Activated CD4-positive, alpha-beta T cell treated with anti-CD3 and anti-CD28 coated beads, Interleukin-2, amount 10 ng/mL, durations not matched to agents 7 days and 5 days (primary cell): ENCODE measurements around the gene LY9. TPM values are rescaled to one million over a fixed set of nuclear protein-coding genes. Genes with fewer than 3 reads are reported as not detected.
A peak's percentile ranks its signal among the peaks of the same experiment; 100 is the strongest.

Experiments used
- CTCF ChIA-PET: fragments of 350-600 bp; sonication (Branson Sonifier 250); formaldehyde crosslinking; loops from one replicate; lab custom pipeline; 2021; ENCODE audit warnings: antibody characterized with exemption; lab: Charles Lee
- POLR2A ChIA-PET: fragments of 350-600 bp; sonication (Branson Sonifier 250); formaldehyde crosslinking; loops from one replicate; lab custom pipeline; 2021; ENCODE audit warnings: antibody characterized with exemption; lab: Charles Lee
- DNase-seq: peaks from one replicate; pipeline ENCODE4 v3.0.0-alpha.2; 2020
- H3K27ac Mint-ChIP-seq: one replicate; pipeline ENCODE4 v1.8.0; 2021; ENCODE audit warnings: mild to moderate bottlenecking, moderate library complexity, mixed read lengths
- H3K27me3 Mint-ChIP-seq: one replicate; pipeline ENCODE4 v1.8.0; 2021; ENCODE audit warnings: mixed read lengths
- H3K36me3 Mint-ChIP-seq: one replicate; pipeline ENCODE4 v1.8.0; 2021; ENCODE audit warnings: low read depth, mixed read lengths
- H3K4me1 Mint-ChIP-seq: one replicate; pipeline ENCODE4 v1.8.0; 2021; ENCODE audit warnings: mixed read lengths
- H3K4me3 Mint-ChIP-seq: one replicate; pipeline ENCODE4 v1.8.0; 2021; ENCODE audit warnings: mild to moderate bottlenecking, moderate library complexity, mixed read lengths
- H3K9me3 Mint-ChIP-seq: one replicate; pipeline ENCODE4 v1.8.0; 2021; ENCODE audit warnings: mixed read lengths
- total RNA-seq, 2 experiments: library from RNA; stranded (reverse); gene quantifications; one replicate each; pipeline ENCODE4 v1.2.3, GENCODE V29; 2021

LY9 gene
- total RNA-seq, 2 experiments from 2014 or later: 45.9 to 49.0 TPM

- H3K9me3 Mint-ChIP-seq: no peaks in the 10 kb centered on the region
- CTCF ChIA-PET: interaction anchor here (0.9 to 3.4 kb wide), 18 partner anchors 10 to 208 kb away, joined by 3 to 14 read pairs (median 3); no protein-coding TSS in a partner anchor
- peaks cover 70% of the 10 kb centered on the region for H3K4me1 Mint-ChIP-seq
- peak overlapping the region; percentile 92 for H3K27ac Mint-ChIP-seq
- H3K36me3 Mint-ChIP-seq: peaks cover 45% of the 10 kb centered on the region
- DNase-seq: no peak
- peak overlapping the region; percentile 86 for H3K4me3 Mint-ChIP-seq
- POLR2A ChIA-PET: no interaction called here
- H3K27me3 Mint-ChIP-seq: no peaks in the 10 kb centered on the region
These were observed 1.3 kb downstream of the LY9 start for GRCh38 chr1:160797271-160797709.

GRCh38 chr1:160797861-160798273, 1.9 kb downstream of the LY9 start:
- Mint-ChIP-seq H3K4me3 (peak overlapping the region; percentile 86), H3K27me3 (no peaks in the 10 kb centered on the region), H3K4me1 (peaks cover 72% of the 10 kb centered on the region), H3K36me3 (peaks cover 50% of the 10 kb centered on the region), H3K27ac (peak overlapping the region; percentile 92), H3K9me3 (peaks cover 2% of the 10 kb centered on the region)
- POLR2A ChIA-PET: no interaction called here
- CTCF ChIA-PET: interaction anchor here (0.7 to 3.4 kb wide), 20 partner anchors 9 to 180 kb away, joined by 3 to 13 read pairs (median 3); no protein-coding TSS in a partner anchor
- DNase-seq: peak; percentile 77

GRCh38 chr1:160798439-160798838, 2.5 kb downstream of the LY9 start:
- ChIA-PET POLR2A (no interaction called here), CTCF (interaction anchor here (0.7 to 3.4 kb wide), 19 partner anchors 9 to 181 kb away, joined by 3 to 13 read pairs (median 3); no protein-coding TSS in a partner anchor)
- Mint-ChIP-seq H3K9me3 (peaks cover 2% of the 10 kb centered on the region), H3K27ac (peak overlapping the region; percentile 92), H3K4me1 (peaks cover 74% of the 10 kb centered on the region), H3K36me3 (peaks cover 54% of the 10 kb centered on the region), H3K4me3 (peak overlapping the region; percentile 86), H3K27me3 (no peaks in the 10 kb centered on the region)
- no peak for DNase-seq

- ChIA-PET CTCF (interaction anchor here (0.6 to 2.5 kb wide), 5 partner anchors 23 to 464 kb away, joined by 3 to 10 read pairs (median 5); no protein-coding TSS in a partner anchor), POLR2A (interaction anchor here (0.6 kb wide), 1 partner anchor 32 kb away, joined by 3 read pairs; no protein-coding TSS in a partner anchor)
- H3K27ac Mint-ChIP-seq: peak overlapping the region; percentile 92
- peak overlapping the region; percentile 86 for H3K4me3 Mint-ChIP-seq
- H3K36me3 Mint-ChIP-seq: peaks cover 64% of the 10 kb centered on the region
- H3K4me1 Mint-ChIP-seq: peaks cover 78% of the 10 kb centered on the region
- peaks cover 9% of the 10 kb centered on the region for H3K9me3 Mint-ChIP-seq
- no peaks in the 10 kb centered on the region for H3K27me3 Mint-ChIP-seq
- no peak for DNase-seq
These were observed 3.7 kb downstream of the LY9 start for GRCh38 chr1:160799641-160800040.

- Mint-ChIP-seq H3K9me3 (peaks cover 13% of the 10 kb centered on the region), H3K36me3 (peaks cover 69% of the 10 kb centered on the region), H3K4me3 (peak overlapping the region; percentile 86), H3K27me3 (no peaks in the 10 kb centered on the region), H3K27ac (peak overlapping the region; percentile 92), H3K4me1 (peaks cover 78% of the 10 kb centered on the region)
- no peak for DNase-seq
- CTCF ChIA-PET: interaction anchor here (0.6 to 1.7 kb wide), 4 partner anchors 21 to 465 kb away, joined by 3 to 5 read pairs (median 3); no protein-coding TSS in a partner anchor
- POLR2A ChIA-PET: no interaction called here
These were observed 4.2 kb downstream of the LY9 start for GRCh38 chr1:160800142-160800541.

- Mint-ChIP-seq H3K4me3 (peak overlapping the region; percentile 86), H3K4me1 (peaks cover 72% of the 10 kb centered on the region), H3K9me3 (peaks cover 18% of the 10 kb centered on the region), H3K27ac (peak overlapping the region; percentile 81), H3K27me3 (no peaks in the 10 kb centered on the region), H3K36me3 (peaks cover 72% of the 10 kb centered on the region)
- ChIA-PET CTCF (interaction anchor here (0.6 to 1.7 kb wide), 3 partner anchors 20 to 233 kb away, joined by 3 to 5 read pairs (median 3); no protein-coding TSS in a partner anchor), POLR2A (no interaction called here)
- DNase-seq: peak; percentile 58
These were observed 4.9 kb downstream of the LY9 start for GRCh38 chr1:160800645-160801408.

GRCh38 chr1:160801836-160802580, 6.0 kb downstream of the LY9 start:
- peaks cover 79% of the 10 kb centered on the region for H3K36me3 Mint-ChIP-seq
- H3K27me3 Mint-ChIP-seq: no peaks in the 10 kb centered on the region
- H3K27ac Mint-ChIP-seq: no peak overlapping the region
- peaks cover 23% of the 10 kb centered on the region for H3K9me3 Mint-ChIP-seq
- DNase-seq: no peak
- H3K4me3 Mint-ChIP-seq: no peak overlapping the region
- CTCF ChIA-PET: interaction anchor here (0.8 to 1.2 kb wide), 2 partner anchors 9 to 45 kb away, joined by 3 to 4 read pairs; no protein-coding TSS in a partner anchor
- H3K4me1 Mint-ChIP-seq: peaks cover 68% of the 10 kb centered on the region
- POLR2A ChIA-PET: no interaction called here

GRCh38 chr1:160806109-160806665, 10.2 kb downstream of the LY9 start:
- no peak overlapping the region for H3K4me3 Mint-ChIP-seq
- no peak for DNase-seq
- CTCF ChIA-PET: interaction anchor here (0.6 to 2.1 kb wide), 4 partner anchors 8 to 440 kb away, joined by 3 to 8 read pairs (median 5); partner anchors contain the start of gene LY9
- H3K27ac Mint-ChIP-seq: no peak overlapping the region
- no peaks in the 10 kb centered on the region for H3K27me3 Mint-ChIP-seq
- H3K9me3 Mint-ChIP-seq: peaks cover 32% of the 10 kb centered on the region
- POLR2A ChIA-PET: no interaction called here
- peaks cover 78% of the 10 kb centered on the region for H3K36me3 Mint-ChIP-seq
- H3K4me1 Mint-ChIP-seq: peaks cover 29% of the 10 kb centered on the region

GRCh38 chr1:160806784-160807183, 10.8 kb downstream of the LY9 start:
- POLR2A ChIA-PET: no interaction called here
- Mint-ChIP-seq H3K4me1 (peaks cover 23% of the 10 kb centered on the region), H3K9me3 (peaks cover 32% of the 10 kb centered on the region), H3K4me3 (no peak overlapping the region), H3K36me3 (peaks cover 78% of the 10 kb centered on the region), H3K27me3 (no peaks in the 10 kb centered on the region), H3K27ac (no peak overlapping the region)
- no peak for DNase-seq
- CTCF ChIA-PET: interaction anchor here (1.6 to 2.1 kb wide), 3 partner anchors 9 to 25 kb away, joined by 3 to 8 read pairs (median 6); partner anchors contain the start of gene LY9

GRCh38 chr1:160807247-160807646, 11.3 kb downstream of the LY9 start:
- POLR2A ChIA-PET: no interaction called here
- Mint-ChIP-seq H3K4me3 (no peak overlapping the region), H3K36me3 (peaks cover 83% of the 10 kb centered on the region), H3K27ac (no peak overlapping the region), H3K27me3 (no peaks in the 10 kb centered on the region), H3K4me1 (peaks cover 23% of the 10 kb centered on the region), H3K9me3 (peaks cover 32% of the 10 kb centered on the region)
- CTCF ChIA-PET: interaction anchor here (1.6 to 2.1 kb wide), 3 partner anchors 9 to 25 kb away, joined by 3 to 8 read pairs (median 6); partner anchors contain the start of gene LY9
- DNase-seq: no peak

- Mint-ChIP-seq H3K27me3 (no peaks in the 10 kb centered on the region), H3K9me3 (peaks cover 30% of the 10 kb centered on the region), H3K36me3 (peaks cover 82% of the 10 kb centered on the region), H3K4me1 (peaks cover 23% of the 10 kb centered on the region), H3K27ac (no peak overlapping the region), H3K4me3 (no peak overlapping the region)
- CTCF ChIA-PET: interaction anchor here (1.0 to 1.6 kb wide), 4 partner anchors 10 to 126 kb away, joined by 3 to 8 read pairs (median 4); no protein-coding TSS in a partner anchor
- POLR2A ChIA-PET: no interaction called here
- no peak for DNase-seq
These were observed 11.8 kb downstream of the LY9 start for GRCh38 chr1:160807738-160808137.

GRCh38 chr1:160808289-160808688, 12.3 kb downstream of the LY9 start:
- ChIA-PET POLR2A (no interaction called here), CTCF (interaction anchor here (1.0 to 1.4 kb wide), 4 partner anchors 13 to 127 kb away, joined by 3 to 4 read pairs (median 4); no protein-coding TSS in a partner anchor)
- Mint-ChIP-seq H3K27ac (no peak overlapping the region), H3K4me3 (no peak overlapping the region), H3K36me3 (peaks cover 83% of the 10 kb centered on the region), H3K4me1 (peaks cover 26% of the 10 kb centered on the region), H3K27me3 (no peaks in the 10 kb centered on the region), H3K9me3 (peaks cover 30% of the 10 kb centered on the region)
- no peak for DNase-seq
